ENCODE results near the gene SNX3.

Gene SNX3

DNA sequence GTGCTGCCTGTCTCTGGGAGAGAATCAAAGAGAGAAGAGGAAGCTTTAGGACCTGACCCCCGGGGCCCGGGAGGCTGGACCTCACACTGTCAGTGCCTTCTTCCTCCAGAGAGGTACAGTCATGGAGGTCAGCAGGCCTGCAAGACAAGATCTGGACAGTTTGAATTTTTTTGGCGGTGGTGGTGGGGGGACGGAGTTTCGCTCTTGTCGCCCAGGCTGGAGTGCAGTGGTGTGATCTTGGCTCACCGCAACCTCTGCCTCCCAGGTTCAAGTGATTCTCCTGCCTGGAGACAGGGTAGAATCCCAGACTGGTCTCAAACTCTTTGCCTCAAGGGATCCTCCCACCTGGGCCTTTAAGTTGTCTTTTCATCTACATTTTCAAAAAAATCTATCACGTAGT, 60.7 kb downstream of the SNX3 start:
- ChIA-PET POLR2A (ENCODE audit: low non-redundant PET) (no interaction called here), CTCF (no interaction called here)
- DNase-seq (ENCODE audit: low spot score): no peak
- TF ChIP-seq CTCF (conservative IDR thresholded peaks at IDR 0.05; ENCODE audit: low read depth): no peak
- H3K27ac ChIP-seq: no peak overlapping the region

DNA sequence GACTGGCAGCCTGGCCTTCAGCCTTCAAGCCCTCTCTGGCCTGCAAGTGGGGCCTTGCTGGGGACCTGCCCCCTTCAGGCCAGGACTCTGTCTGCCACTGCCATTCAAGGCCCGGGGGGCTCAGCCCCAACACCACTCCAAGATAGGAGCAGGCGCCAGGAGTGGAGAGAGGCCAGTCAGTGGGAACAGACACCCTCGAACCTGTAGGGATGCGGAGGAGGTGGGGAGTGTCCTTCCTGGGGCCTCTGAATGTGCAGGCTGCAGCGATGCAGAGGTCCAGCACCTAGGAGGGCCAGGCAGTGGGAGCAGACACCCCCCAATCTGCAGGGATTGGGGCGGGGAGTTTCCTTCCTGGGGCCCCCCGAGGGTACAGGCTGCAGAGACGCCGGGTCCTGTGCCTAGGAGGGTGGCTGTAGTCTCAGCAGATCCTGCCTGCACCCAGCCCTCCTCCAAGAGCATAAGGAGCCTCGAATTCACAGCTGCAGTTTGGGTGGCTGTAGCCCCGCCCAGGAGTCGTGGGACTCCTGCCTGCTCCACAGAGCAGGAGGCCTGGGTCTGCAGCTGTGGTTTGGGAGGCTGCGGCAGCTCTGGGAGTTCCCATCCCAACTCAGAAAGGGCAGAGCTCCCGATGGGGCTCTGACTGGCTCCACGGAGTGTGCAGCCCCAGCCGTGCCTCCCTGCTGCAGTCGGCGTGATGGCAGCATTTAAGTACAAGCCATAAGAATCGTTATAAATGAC, 61.9 kb downstream of the SNX3 start:
- no peak overlapping the region for H3K27ac ChIP-seq
- DNase-seq (ENCODE audit: low spot score): no peak
- CTCF ChIA-PET: interaction anchor here (0.8 kb wide), 1 partner anchor 293 kb away, joined by 3 read pairs; no protein-coding TSS in a partner anchor
- POLR2A ChIA-PET (ENCODE audit: low non-redundant PET): no interaction called here
- TF ChIP-seq CTCF (conservative IDR thresholded peaks at IDR 0.05; ENCODE audit: low read depth): no peak

DNA sequence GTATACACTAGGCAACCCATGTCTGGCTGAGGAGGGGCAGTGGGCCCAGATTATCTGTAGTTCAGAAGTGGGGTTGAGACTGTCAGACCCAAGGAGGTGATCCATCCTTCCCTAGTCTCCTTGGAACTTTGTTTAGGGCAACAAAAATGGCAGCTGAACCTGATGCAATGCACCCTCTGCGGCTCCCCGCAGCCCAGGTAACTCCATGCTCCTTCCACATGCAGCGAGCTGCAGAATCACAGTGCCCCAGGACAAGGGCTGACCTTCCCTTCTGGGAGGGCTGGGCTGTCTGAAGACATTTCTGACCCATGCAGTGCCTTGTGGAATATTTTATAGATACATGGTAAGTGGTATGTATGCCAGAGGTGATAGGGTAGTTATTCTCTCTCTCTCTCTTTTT, 65.6 kb downstream of the SNX3 start:
- TF ChIP-seq CTCF (conservative IDR thresholded peaks at IDR 0.05; ENCODE audit: low read depth): no peak
- ChIA-PET CTCF (interaction anchor here (0.6 kb wide), 1 partner anchor 1656 kb away, joined by 3 read pairs; no protein-coding TSS in a partner anchor), POLR2A (ENCODE audit: low non-redundant PET) (no interaction called here)
- H3K27ac ChIP-seq: no peak overlapping the region
- DNase-seq (ENCODE audit: low spot score): no peak

GRCh38 chr6:108194503-108194902, 66.3 kb downstream of the SNX3 start:
- ChIA-PET CTCF (interaction anchor here (0.7 kb wide), 1 partner anchor 23 kb away, joined by 3 read pairs; no protein-coding TSS in a partner anchor), POLR2A (ENCODE audit: low non-redundant PET) (no interaction called here)
- DNase-seq (ENCODE audit: low spot score): no peak
- no peak for TF ChIP-seq CTCF (conservative IDR thresholded peaks at IDR 0.05; ENCODE audit: low read depth)
- no peak overlapping the region for H3K27ac ChIP-seq

DNA sequence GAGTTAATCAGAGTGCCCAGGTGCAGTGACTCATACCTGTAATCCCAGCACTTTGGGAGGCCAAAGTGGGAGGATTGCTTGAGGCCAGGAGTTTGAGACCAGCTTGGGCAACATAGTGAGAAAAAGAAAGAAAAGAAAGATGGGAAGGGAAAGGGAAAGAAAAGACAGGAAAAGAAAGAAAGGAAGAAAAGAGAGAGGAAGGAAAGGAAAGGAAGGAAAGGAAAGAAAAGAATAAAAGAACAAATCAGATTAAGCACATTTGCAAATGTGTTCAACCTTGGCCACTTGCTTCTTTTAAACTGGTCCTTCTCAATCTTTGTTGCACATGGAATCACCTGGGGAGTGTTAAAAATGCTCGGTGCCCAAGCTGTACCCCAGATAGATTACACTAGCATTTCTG, 67.0 kb downstream of the SNX3 start:
- CTCF ChIA-PET: interaction anchor here (0.7 kb wide), 1 partner anchor 23 kb away, joined by 3 read pairs; no protein-coding TSS in a partner anchor

GRCh38 chr6:108193131-108193530, 67.7 kb downstream of the SNX3 start:
- TF ChIP-seq CTCF (conservative IDR thresholded peaks at IDR 0.05; ENCODE audit: low read depth): no peak
- no peak for DNase-seq (ENCODE audit: low spot score)
- POLR2A ChIA-PET (ENCODE audit: low non-redundant PET): no interaction called here
- H3K27ac ChIP-seq: no peak overlapping the region
- CTCF ChIA-PET: no interaction called here

More for the DNA sequence above, 67.0 kb downstream of the SNX3 start:
- POLR2A ChIA-PET (ENCODE audit: low non-redundant PET): no interaction called here
- no peak for DNase-seq (ENCODE audit: low spot score)
- no peak for TF ChIP-seq CTCF (conservative IDR thresholded peaks at IDR 0.05; ENCODE audit: low read depth)
- no peak overlapping the region for H3K27ac ChIP-seq
